Memory B cell (primary cell): Measurements from ENCODE around the gene RNF44.

ENCODE experiments used
- ATAC-seq: fragments of 150-1000 bp; cut with Tn5 transposase; 2 replicates; pipeline ENCODE4 v1.10.0; 2021; ENCODE audit warnings: low read depth, mild to moderate bottlenecking, moderate library complexity
- DNase-seq, 2 donors: peaks; one replicate each; pipeline ENCODE4 v3.0.0; 2022; ENCODE audit warnings: low spot score in 2 of 2
- H3K27ac Mint-ChIP-seq: one replicate; pipeline ENCODE4 v1.8.0; 2022; ENCODE audit warnings: mild to moderate bottlenecking, moderate library complexity, mixed read lengths
- H3K27me3 Mint-ChIP-seq: one replicate; pipeline ENCODE4 v1.8.0; 2022; ENCODE audit warnings: mixed read lengths
- H3K36me3 Mint-ChIP-seq: one replicate; pipeline ENCODE4 v1.8.0; 2022; ENCODE audit warnings: mild to moderate bottlenecking, mixed read lengths
- H3K4me1 Mint-ChIP-seq: one replicate; pipeline ENCODE4 v1.8.0; 2022; ENCODE audit warnings: mixed read lengths
- H3K4me3 Mint-ChIP-seq: one replicate; pipeline ENCODE4 v1.8.0; 2022; ENCODE audit warnings: mild to moderate bottlenecking, moderate library complexity, mixed read lengths
- H3K9me3 Mint-ChIP-seq: one replicate; pipeline ENCODE4 v1.8.0; 2022; ENCODE audit warnings: mixed read lengths

The RNF44 gene

GRCh38 chr5:176536902-176537553 lies at the start of gene RNF44:
Gene RNF44 (minus strand): TSS chr5:176537402. CDS start chr5:176532472, 4,930 bp downstream.
- peak within 1 kb of the TSS; percentile 97 for H3K27ac Mint-ChIP-seq
- H3K9me3 Mint-ChIP-seq = no peaks in the 10 kb centered on the region
- DNase-seq (peak in 1 of 2 donors; percentile 98), ATAC-seq (peak; percentile 67)
- peaks cover 44% of the 10 kb centered on the region for H3K4me1 Mint-ChIP-seq
- H3K4me3 Mint-ChIP-seq = peak within 1 kb of the TSS; percentile 97
- no peaks in the 10 kb centered on the region for H3K27me3 Mint-ChIP-seq
- H3K36me3 Mint-ChIP-seq = peaks cover 4% of the 10 kb centered on the region

- no peak overlapping the region for H3K27ac Mint-ChIP-seq
- ATAC-seq (no peak), DNase-seq (no peak)
- H3K4me3 Mint-ChIP-seq = no peak overlapping the region
- peaks cover 2% of the 10 kb centered on the region for H3K4me1 Mint-ChIP-seq
- H3K9me3 Mint-ChIP-seq = no peaks in the 10 kb centered on the region
- no peaks in the 10 kb centered on the region for H3K27me3 Mint-ChIP-seq
- peaks cover 2% of the 10 kb centered on the region for H3K36me3 Mint-ChIP-seq
Observed at GRCh38 chr5:176583076-176583475, 45.9 kb upstream of the RNF44 start.

- ATAC-seq = no peak
- Mint-ChIP-seq H3K36me3 (peaks cover 2% of the 10 kb centered on the region), H3K4me3 (no peak overlapping the region)
Observed at GRCh38 chr5:176581361-176581760, 44.2 kb upstream of the RNF44 start.

GRCh38 chr5:176579323-176579722 lies 42.1 kb upstream of the RNF44 start:
- no peak for DNase-seq
- H3K4me1 Mint-ChIP-seq = peaks cover 8% of the 10 kb centered on the region
- ATAC-seq = no peak
- no peak overlapping the region for H3K27ac Mint-ChIP-seq
- no peaks in the 10 kb centered on the region for H3K36me3 Mint-ChIP-seq
- peaks cover 6% of the 10 kb centered on the region for H3K27me3 Mint-ChIP-seq
- H3K9me3 Mint-ChIP-seq = no peaks in the 10 kb centered on the region
- H3K4me3 Mint-ChIP-seq = no peak overlapping the region

More at GRCh38 chr5:176581361-176581760, 44.2 kb upstream of the RNF44 start:
- DNase-seq = no peak
- H3K9me3 Mint-ChIP-seq = no peaks in the 10 kb centered on the region
- H3K27me3 Mint-ChIP-seq = peaks cover 3% of the 10 kb centered on the region
- no peak overlapping the region for H3K27ac Mint-ChIP-seq
- H3K4me1 Mint-ChIP-seq = peaks cover 7% of the 10 kb centered on the region

- Mint-ChIP-seq H3K4me3 (no peak overlapping the region), H3K27ac (no peak overlapping the region), H3K9me3 (no peaks in the 10 kb centered on the region), H3K4me1 (peaks cover 13% of the 10 kb centered on the region), H3K27me3 (peaks cover 6% of the 10 kb centered on the region), H3K36me3 (no peaks in the 10 kb centered on the region)
- ATAC-seq = peak; percentile 62
- peak; percentile 38 to 52 for DNase-seq
Observed at GRCh38 chr5:176578391-176578808, 41.2 kb upstream of the RNF44 start.

GRCh38 chr5:176577312-176578176 lies 40.3 kb upstream of the RNF44 start:
- H3K27me3 Mint-ChIP-seq = peaks cover 11% of the 10 kb centered on the region
- DNase-seq = no peak
- peaks cover 18% of the 10 kb centered on the region for H3K4me1 Mint-ChIP-seq
- peak; percentile 54 for ATAC-seq
- H3K36me3 Mint-ChIP-seq = no peaks in the 10 kb centered on the region
- no peak overlapping the region for H3K27ac Mint-ChIP-seq
- no peaks in the 10 kb centered on the region for H3K9me3 Mint-ChIP-seq
- H3K4me3 Mint-ChIP-seq = no peak overlapping the region

- ATAC-seq = no peak
- peaks cover 18% of the 10 kb centered on the region for H3K4me1 Mint-ChIP-seq
- H3K9me3 Mint-ChIP-seq = no peaks in the 10 kb centered on the region
- peaks cover 14% of the 10 kb centered on the region for H3K27me3 Mint-ChIP-seq
- H3K27ac Mint-ChIP-seq = no peak overlapping the region
- no peak for DNase-seq
- H3K4me3 Mint-ChIP-seq = no peak overlapping the region
- H3K36me3 Mint-ChIP-seq = no peaks in the 10 kb centered on the region
Observed at GRCh38 chr5:176575488-176576422, 38.6 kb upstream of the RNF44 start.

GRCh38 chr5:176575066-176575465 lies 37.9 kb upstream of the RNF44 start:
- ATAC-seq = no peak
- Mint-ChIP-seq H3K27me3 (peaks cover 14% of the 10 kb centered on the region), H3K4me1 (peaks cover 18% of the 10 kb centered on the region)

GRCh38 chr5:176574297-176574591 lies 37.0 kb upstream of the RNF44 start:
- H3K4me3 Mint-ChIP-seq = no peak overlapping the region
- peaks cover 16% of the 10 kb centered on the region for H3K27me3 Mint-ChIP-seq
- no peaks in the 10 kb centered on the region for H3K36me3 Mint-ChIP-seq
- no peaks in the 10 kb centered on the region for H3K9me3 Mint-ChIP-seq
- ATAC-seq (no peak), DNase-seq (no peak)
- H3K27ac Mint-ChIP-seq = no peak overlapping the region
- H3K4me1 Mint-ChIP-seq = peaks cover 18% of the 10 kb centered on the region

More at GRCh38 chr5:176575066-176575465, 37.9 kb upstream of the RNF44 start:
- Mint-ChIP-seq H3K36me3 (no peaks in the 10 kb centered on the region), H3K4me3 (no peak overlapping the region), H3K27ac (no peak overlapping the region), H3K9me3 (no peaks in the 10 kb centered on the region)
- DNase-seq = no peak

- Mint-ChIP-seq H3K27me3 (peaks cover 16% of the 10 kb centered on the region), H3K4me1 (peaks cover 18% of the 10 kb centered on the region), H3K9me3 (no peaks in the 10 kb centered on the region), H3K36me3 (no peaks in the 10 kb centered on the region), H3K4me3 (no peak overlapping the region), H3K27ac (no peak overlapping the region)
- DNase-seq (peak; percentile 81 to 82), ATAC-seq (peak; percentile 80)
Observed at GRCh38 chr5:176573564-176574296, 36.5 kb upstream of the RNF44 start.

- no peak overlapping the region for H3K4me3 Mint-ChIP-seq
- no peak overlapping the region for H3K27ac Mint-ChIP-seq
- no peaks in the 10 kb centered on the region for H3K9me3 Mint-ChIP-seq
- peaks cover 11% of the 10 kb centered on the region for H3K4me1 Mint-ChIP-seq
- no peak for DNase-seq
- no peak for ATAC-seq
- H3K36me3 Mint-ChIP-seq = no peaks in the 10 kb centered on the region
- H3K27me3 Mint-ChIP-seq = peaks cover 18% of the 10 kb centered on the region
Observed at GRCh38 chr5:176570044-176570443, 32.8 kb upstream of the RNF44 start.

- Mint-ChIP-seq H3K27ac (no peak overlapping the region), H3K36me3 (no peaks in the 10 kb centered on the region), H3K4me1 (peaks cover 5% of the 10 kb centered on the region), H3K4me3 (no peak overlapping the region), H3K9me3 (no peaks in the 10 kb centered on the region), H3K27me3 (peaks cover 18% of the 10 kb centered on the region)
- DNase-seq (no peak), ATAC-seq (no peak)
Observed at GRCh38 chr5:176568657-176569056, 31.5 kb upstream of the RNF44 start.

GRCh38 chr5:176565760-176566288 lies 28.6 kb upstream of the RNF44 start:
- H3K4me1 Mint-ChIP-seq = peaks cover 3% of the 10 kb centered on the region
- no peaks in the 10 kb centered on the region for H3K9me3 Mint-ChIP-seq
- H3K36me3 Mint-ChIP-seq = no peaks in the 10 kb centered on the region
- no peak for ATAC-seq
- no peak overlapping the region for H3K27ac Mint-ChIP-seq
- no peak for DNase-seq
- no peak overlapping the region for H3K4me3 Mint-ChIP-seq
- H3K27me3 Mint-ChIP-seq = peaks cover 15% of the 10 kb centered on the region
